ENCODE data around the gene RNF213. TPM values are rescaled to one million over a fixed set of nuclear protein-coding genes. Genes with fewer than 3 reads are reported as not detected.
"Not testable (repeated sequence)": the region's sequence is repeated elsewhere in the genome, so short reads cannot be mapped to it uniquely, and the experiment has no call there.

RNF213 gene
- total RNA-seq, 3 donors from 2014 or later = 205 to 289 (median 262) TPM

- Mint-ChIP-seq H3K4me3 (peak overlapping the region; percentile 93), H3K36me3 (ENCODE audit: insufficient read depth) (peaks cover 18% of the 10 kb centered on the region), H3K9me3 (no peaks in the 10 kb centered on the region), H3K27me3 (ENCODE audit: low read depth) (no peaks in the 10 kb centered on the region), H3K4me1 (ENCODE audit: low read depth) (peaks cover 39% of the 10 kb centered on the region)
- ATAC-seq (peak in 1 of 2 donors; percentile 4), DNase-seq (peak; percentile 50)
These were observed 3.8 kb downstream of the RNF213 start for GRCh38 chr17:80264205-80265075.

- H3K27me3 Mint-ChIP-seq (ENCODE audit: low read depth) = no peaks in the 10 kb centered on the region
- H3K4me1 Mint-ChIP-seq (ENCODE audit: low read depth) = peaks cover 34% of the 10 kb centered on the region
- H3K4me3 Mint-ChIP-seq = peak overlapping the region; percentile 93
- H3K9me3 Mint-ChIP-seq = no peaks in the 10 kb centered on the region
- peak; percentile 53 for DNase-seq
- peaks cover 18% of the 10 kb centered on the region for H3K36me3 Mint-ChIP-seq (ENCODE audit: insufficient read depth)
- ATAC-seq = peak; percentile 51 to 54
These were observed 4.8 kb downstream of the RNF213 start for GRCh38 chr17:80265205-80266068.

GRCh38 chr17:80267391-80267790 is 6.7 kb downstream of the RNF213 start:
- H3K4me1 Mint-ChIP-seq (ENCODE audit: low read depth) = peaks cover 26% of the 10 kb centered on the region
- H3K4me3 Mint-ChIP-seq = peak overlapping the region; percentile 27
- DNase-seq (no peak), ATAC-seq (no peak)
- no peaks in the 10 kb centered on the region for H3K9me3 Mint-ChIP-seq
- H3K36me3 Mint-ChIP-seq (ENCODE audit: insufficient read depth) = peaks cover 22% of the 10 kb centered on the region
- no peaks in the 10 kb centered on the region for H3K27me3 Mint-ChIP-seq (ENCODE audit: low read depth)

- Mint-ChIP-seq H3K9me3 (no peaks in the 10 kb centered on the region), H3K36me3 (ENCODE audit: insufficient read depth) (peaks cover 23% of the 10 kb centered on the region), H3K4me3 (no peak overlapping the region), H3K4me1 (ENCODE audit: low read depth) (peaks cover 25% of the 10 kb centered on the region), H3K27me3 (ENCODE audit: low read depth) (no peaks in the 10 kb centered on the region)
- DNase-seq (no peak), ATAC-seq (no peak)
These were observed 7.8 kb downstream of the RNF213 start for GRCh38 chr17:80268427-80268826.

GRCh38 chr17:80269405-80269807 is 8.8 kb downstream of the RNF213 start:
- H3K27me3 Mint-ChIP-seq (ENCODE audit: low read depth) = no peaks in the 10 kb centered on the region
- H3K4me3 Mint-ChIP-seq = no peak overlapping the region
- ATAC-seq (no peak), DNase-seq (no peak)
- peaks cover 27% of the 10 kb centered on the region for H3K36me3 Mint-ChIP-seq (ENCODE audit: insufficient read depth)
- H3K9me3 Mint-ChIP-seq = no peaks in the 10 kb centered on the region
- peaks cover 35% of the 10 kb centered on the region for H3K4me1 Mint-ChIP-seq (ENCODE audit: low read depth)

GRCh38 chr17:80270104-80270503 is 9.5 kb downstream of the RNF213 start:
- Mint-ChIP-seq H3K4me3 (no peak overlapping the region), H3K36me3 (ENCODE audit: insufficient read depth) (peaks cover 23% of the 10 kb centered on the region), H3K9me3 (no peaks in the 10 kb centered on the region), H3K4me1 (ENCODE audit: low read depth) (peaks cover 30% of the 10 kb centered on the region), H3K27me3 (ENCODE audit: low read depth) (no peaks in the 10 kb centered on the region)
- ATAC-seq (no peak), DNase-seq (no peak)

GRCh38 chr17:80270836-80271235 is 10.2 kb downstream of the RNF213 start:
- Mint-ChIP-seq H3K4me3 (no peak overlapping the region), H3K27me3 (ENCODE audit: low read depth) (no peaks in the 10 kb centered on the region), H3K36me3 (ENCODE audit: insufficient read depth) (peaks cover 22% of the 10 kb centered on the region), H3K9me3 (no peaks in the 10 kb centered on the region), H3K4me1 (ENCODE audit: low read depth) (peaks cover 30% of the 10 kb centered on the region)
- ATAC-seq = peak; percentile 74 to 83
- peak; percentile 36 for DNase-seq

GRCh38 chr17:80272366-80272765 is 11.7 kb downstream of the RNF213 start:
- Mint-ChIP-seq H3K27me3 (ENCODE audit: low read depth) (no peaks in the 10 kb centered on the region), H3K4me3 (no peak overlapping the region), H3K9me3 (no peaks in the 10 kb centered on the region), H3K36me3 (ENCODE audit: insufficient read depth) (peaks cover 22% of the 10 kb centered on the region), H3K4me1 (ENCODE audit: low read depth) (peaks cover 31% of the 10 kb centered on the region)
- no peak for ATAC-seq
- DNase-seq = no peak

- Mint-ChIP-seq H3K27me3 (ENCODE audit: low read depth) (no peaks in the 10 kb centered on the region), H3K36me3 (ENCODE audit: insufficient read depth) (peaks cover 21% of the 10 kb centered on the region), H3K9me3 (no peaks in the 10 kb centered on the region), H3K4me1 (ENCODE audit: low read depth) (peaks cover 32% of the 10 kb centered on the region), H3K4me3 (peak overlapping the region; percentile 33)
- no peak for ATAC-seq
- no peak for DNase-seq
These were observed 13.7 kb downstream of the RNF213 start for GRCh38 chr17:80274331-80274730.

- peaks cover 34% of the 10 kb centered on the region for H3K4me1 Mint-ChIP-seq (ENCODE audit: low read depth)
- H3K4me3 Mint-ChIP-seq = no peak overlapping the region
- no peak for DNase-seq
- no peaks in the 10 kb centered on the region for H3K9me3 Mint-ChIP-seq
- H3K27me3 Mint-ChIP-seq (ENCODE audit: low read depth) = no peaks in the 10 kb centered on the region
- H3K36me3 Mint-ChIP-seq (ENCODE audit: insufficient read depth) = peaks cover 22% of the 10 kb centered on the region
- no peak for ATAC-seq
These were observed 14.3 kb downstream of the RNF213 start for GRCh38 chr17:80274871-80275449.

- peaks cover 38% of the 10 kb centered on the region for H3K4me1 Mint-ChIP-seq (ENCODE audit: low read depth)
These were observed 15.2 kb downstream of the RNF213 start for GRCh38 chr17:80275857-80276256.

GRCh38 chr17:80277751-80278671 is 17.4 kb downstream of the RNF213 start:
- Mint-ChIP-seq H3K4me1 (ENCODE audit: low read depth) (peaks cover 31% of the 10 kb centered on the region), H3K27me3 (ENCODE audit: low read depth) (no peaks in the 10 kb centered on the region), H3K4me3 (no peak overlapping the region), H3K36me3 (ENCODE audit: insufficient read depth) (peaks cover 19% of the 10 kb centered on the region), H3K9me3 (no peaks in the 10 kb centered on the region)
- DNase-seq (no peak), ATAC-seq (no peak)

More at GRCh38 chr17:80275857-80276256, 15.2 kb downstream of the RNF213 start:
- H3K4me3 Mint-ChIP-seq; ATAC-seq; DNase-seq; H3K27me3 Mint-ChIP-seq (ENCODE audit: low read depth); H3K9me3 Mint-ChIP-seq: not testable (repeated sequence)
- peaks cover 24% of the 10 kb centered on the region for H3K36me3 Mint-ChIP-seq (ENCODE audit: insufficient read depth)

- Mint-ChIP-seq H3K36me3 (ENCODE audit: insufficient read depth) (peaks cover 15% of the 10 kb centered on the region), H3K4me3 (no peak overlapping the region), H3K4me1 (ENCODE audit: low read depth) (peaks cover 21% of the 10 kb centered on the region), H3K27me3 (ENCODE audit: low read depth) (no peaks in the 10 kb centered on the region), H3K9me3 (no peaks in the 10 kb centered on the region)
- ATAC-seq = no peak
- no peak for DNase-seq
These were observed 19.2 kb downstream of the RNF213 start for GRCh38 chr17:80279895-80280294.

Measured in activated T-cell treated with anti-CD3 and anti-CD28 coated beads, Interleukin-2, amount 50 U/mL, for 4 hours (primary cell).